Uterus (tissue), 4 donors: ENCODE data around the gene C1QB. TPM values are rescaled to one million over a fixed set of nuclear protein-coding genes. Genes with fewer than 3 reads are reported as not detected.

ENCODE experiments used
- DNase-seq, 2 donors: peaks; one replicate each; pipeline ENCODE4 v3.0.0-alpha.2; 2019 to 2020
- H3K27ac ChIP-seq, 2 donors: fragments of 200-600 bp; sonication (generic); 1 replicate in 1 of 2; 2 replicates in 1 of 2; pipeline ENCODE4 v1.5.1; 2016 to 2018
- H3K27me3 ChIP-seq, 2 donors: fragments of 200-600 bp; sonication (generic); one replicate each; pipeline ENCODE4 v1.5.1; 2018 to 2019; ENCODE audit warnings: control low read depth in 1 of 2
- H3K36me3 ChIP-seq, 2 donors: fragments of 200-600 bp; sonication (generic); one replicate each; pipeline ENCODE4 v1.5.1; 2019; ENCODE audit warnings: control low read depth in 1 of 2
- H3K4me1 ChIP-seq, 2 donors: fragments of 200-600 bp; sonication (generic); one replicate each; pipeline ENCODE4 v1.5.1; 2018 to 2019; ENCODE audit warnings: control low read depth in 1 of 2
- H3K4me3 ChIP-seq, 2 donors: fragments of 200-600 bp; sonication (generic); 1 replicate in 1 of 2; 2 replicates in 1 of 2; pipeline ENCODE4 v1.5.1; 2018 to 2019; ENCODE audit warnings: mild to moderate bottlenecking in 1 of 2
- H3K9me3 ChIP-seq, 2 donors: fragments of 200-600 bp; sonication (generic); one replicate each; pipeline ENCODE4 v1.5.1; 2019; ENCODE audit warnings: control low read depth in 1 of 2
- POLR2A ChIP-seq, 2 donors: fragments of 450-650 bp; IDR thresholded peaks; one replicate each; pipeline ENCODE4 v1.6.1; 2016; ENCODE audit warnings: antibody characterized with exemption in 2 of 2, mild to moderate bottlenecking in 1 of 2, moderate library complexity in 1 of 2
- intact Hi-C: fragments of 100-400 bp; cut with DNase I; formaldehyde crosslinking; loops from one replicate; pipeline ENCODE4 v1.15.1; 2023; ENCODE audit warnings: low total_unique reads
- total RNA-seq, 4 donors: library from RNA; depleted of rRNA in 3 of 4; stranded (reverse); fragments of >200 nt in 3 of 4; gene quantifications; one replicate each; pipeline versions ENCODE4 v1.1.0 to v1.2.4, GENCODE V29; 2014 to 2023
- TF ChIP-seq, protein P1 (sequence below), 4 experiments: fragments of 200-600 bp in 2 of 4; fragments of 450-650 bp in 2 of 4; sonication (generic) in 2 of 4; IDR thresholded peaks; one replicate each; pipeline ENCODE4 v1.5.1; 2016 to 2019; ENCODE audit warnings: antibody characterized with exemption in 4 of 4, mild to moderate bottlenecking in 2 of 4, moderate library complexity in 1 of 4
- donor health status: DM: yes; HTN: yes; CAD: no.

The C1QB gene
- total RNA-seq, 4 donors from 2014 or later: 22.3 to 183 (median 32.0) TPM

DNA sequence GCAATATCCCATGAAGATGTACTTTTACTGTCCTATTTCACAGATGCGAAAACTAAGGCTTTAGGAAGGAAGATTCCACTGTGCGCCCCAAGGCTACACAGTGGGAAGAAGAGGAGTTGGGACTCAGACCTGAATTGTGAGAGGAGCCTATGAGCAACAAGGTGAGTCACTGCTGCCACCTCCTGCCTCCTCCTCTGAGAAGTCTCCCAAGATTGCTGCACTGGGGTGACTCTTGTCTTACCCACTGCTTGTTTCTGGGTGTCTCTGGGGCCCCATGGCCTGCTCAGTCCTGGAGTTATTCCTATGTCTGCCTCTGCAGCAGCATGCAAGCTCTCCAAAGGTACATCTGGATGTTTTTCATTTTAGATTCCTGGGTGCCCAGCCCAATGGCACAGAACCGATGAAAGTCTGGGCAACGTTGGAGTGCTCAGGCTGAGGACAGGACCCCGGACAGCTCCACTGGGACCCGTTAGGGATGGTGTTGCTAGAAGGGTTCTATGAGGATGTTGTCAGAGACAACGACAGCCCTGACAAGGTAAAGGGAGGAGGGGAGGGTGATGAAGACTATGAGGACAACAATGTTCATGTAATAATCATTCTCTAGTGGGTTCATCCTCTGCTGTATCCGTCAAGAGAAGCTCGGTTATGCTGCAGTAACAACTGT, 27.6 kb upstream of the C1QB start:
- TF ChIP-seq, protein P1, sequence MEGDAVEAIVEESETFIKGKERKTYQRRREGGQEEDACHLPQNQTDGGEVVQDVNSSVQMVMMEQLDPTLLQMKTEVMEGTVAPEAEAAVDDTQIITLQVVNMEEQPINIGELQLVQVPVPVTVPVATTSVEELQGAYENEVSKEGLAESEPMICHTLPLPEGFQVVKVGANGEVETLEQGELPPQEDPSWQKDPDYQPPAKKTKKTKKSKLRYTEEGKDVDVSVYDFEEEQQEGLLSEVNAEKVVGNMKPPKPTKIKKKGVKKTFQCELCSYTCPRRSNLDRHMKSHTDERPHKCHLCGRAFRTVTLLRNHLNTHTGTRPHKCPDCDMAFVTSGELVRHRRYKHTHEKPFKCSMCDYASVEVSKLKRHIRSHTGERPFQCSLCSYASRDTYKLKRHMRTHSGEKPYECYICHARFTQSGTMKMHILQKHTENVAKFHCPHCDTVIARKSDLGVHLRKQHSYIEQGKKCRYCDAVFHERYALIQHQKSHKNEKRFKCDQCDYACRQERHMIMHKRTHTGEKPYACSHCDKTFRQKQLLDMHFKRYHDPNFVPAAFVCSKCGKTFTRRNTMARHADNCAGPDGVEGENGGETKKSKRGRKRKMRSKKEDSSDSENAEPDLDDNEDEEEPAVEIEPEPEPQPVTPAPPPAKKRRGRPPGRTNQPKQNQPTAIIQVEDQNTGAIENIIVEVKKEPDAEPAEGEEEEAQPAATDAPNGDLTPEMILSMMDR (IDR thresholded peaks at IDR 0.05): no peak
- no peak for TF ChIP-seq POLR2A (IDR thresholded peaks at IDR 0.05)
- intact Hi-C loops: no loop called here

DNA sequence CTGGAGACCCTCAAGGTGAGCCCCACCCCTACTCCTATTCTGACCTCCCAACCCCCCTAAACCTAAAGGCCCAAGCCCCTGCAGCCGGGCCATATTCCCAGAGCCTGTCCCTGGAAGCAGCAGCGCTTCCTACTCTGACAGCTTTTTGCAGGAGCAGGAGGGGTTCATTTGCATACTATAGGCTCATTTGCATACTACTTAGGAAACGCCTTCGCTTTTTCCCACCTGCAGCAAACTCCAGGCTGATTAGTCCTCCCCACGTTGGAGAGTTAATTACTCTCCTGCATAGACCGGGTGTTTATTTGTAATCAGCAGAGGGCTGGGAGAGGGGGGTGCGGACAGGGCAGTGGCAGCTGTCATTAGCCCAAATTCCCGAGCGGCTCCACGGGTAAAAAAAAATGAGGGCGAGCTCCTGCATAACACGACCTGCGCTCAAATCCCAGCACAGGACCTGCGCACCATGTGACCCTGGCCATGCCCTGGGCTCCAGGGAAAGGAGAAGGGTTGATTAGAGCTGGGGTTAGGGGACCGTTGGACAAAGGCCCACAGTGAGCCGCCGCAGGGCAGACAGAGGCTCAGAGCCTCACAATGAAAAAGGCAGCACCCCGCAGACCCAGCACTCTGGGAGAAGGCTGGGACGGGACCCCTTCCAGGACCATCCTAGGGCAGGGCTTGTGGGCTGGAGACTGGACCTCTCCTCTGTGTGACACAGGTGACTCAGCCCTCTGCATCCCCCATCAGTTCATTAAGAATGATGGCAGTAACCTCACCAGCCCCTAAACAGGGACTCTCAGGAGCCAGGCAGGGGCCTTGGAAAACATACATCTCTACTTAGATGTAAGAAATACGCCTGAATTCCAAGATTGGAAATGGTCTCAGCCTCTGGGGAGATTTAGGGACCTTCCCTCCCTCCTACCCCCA, 26.5 kb upstream of the C1QB start:
- H3K27me3 ChIP-seq: no peaks in the 10 kb centered on the region
- intact Hi-C loops: no loop called here
- no peak overlapping the region for H3K27ac ChIP-seq
- H3K4me3 ChIP-seq: no peak overlapping the region
- H3K4me1 ChIP-seq: no peaks in the 10 kb centered on the region
- H3K9me3 ChIP-seq: no peaks in the 10 kb centered on the region
- DNase-seq: no peak
- TF ChIP-seq POLR2A (IDR thresholded peaks at IDR 0.05): no peak
- TF ChIP-seq, protein P1 (IDR thresholded peaks at IDR 0.05): no peak
- no peaks in the 10 kb centered on the region for H3K36me3 ChIP-seq

More for the DNA sequence above, 27.6 kb upstream of the C1QB start:
- H3K4me1 ChIP-seq: no peaks in the 10 kb centered on the region
- DNase-seq: no peak
- H3K27me3 ChIP-seq: no peaks in the 10 kb centered on the region
- no peak overlapping the region for H3K4me3 ChIP-seq
- H3K27ac ChIP-seq: no peak overlapping the region
- H3K9me3 ChIP-seq: no peaks in the 10 kb centered on the region
- no peaks in the 10 kb centered on the region for H3K36me3 ChIP-seq

DNA sequence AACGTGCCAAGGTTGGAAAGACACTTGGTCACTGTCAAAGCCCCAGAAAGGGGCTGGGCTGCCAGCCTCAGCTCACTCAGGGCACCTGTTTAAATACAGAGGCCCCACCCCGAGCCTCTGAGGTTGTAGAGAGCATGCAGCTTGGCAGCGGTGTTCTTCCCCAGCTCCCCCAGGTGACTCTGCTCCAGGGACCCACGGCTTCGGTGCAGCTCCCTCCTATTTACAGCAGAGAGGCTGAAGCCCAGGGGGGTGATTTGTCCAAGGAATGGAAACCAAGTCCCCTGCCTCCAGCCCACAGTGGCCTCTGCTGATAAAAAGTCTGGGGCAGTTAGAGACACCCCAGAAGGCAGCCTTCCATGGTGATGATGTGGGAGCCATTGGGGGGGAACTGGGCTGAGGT, 25.7 kb upstream of the C1QB start:
- Histone ChIP-seq H3K9me3 (no peaks in the 10 kb centered on the region), H3K4me1 (no peaks in the 10 kb centered on the region), H3K36me3 (no peaks in the 10 kb centered on the region), H3K4me3 (no peak overlapping the region), H3K27ac (no peak overlapping the region), H3K27me3 (no peaks in the 10 kb centered on the region)
- no peak for DNase-seq
- TF ChIP-seq, protein P1 (IDR thresholded peaks at IDR 0.05): no peak
- TF ChIP-seq POLR2A (IDR thresholded peaks at IDR 0.05): no peak
- intact Hi-C loops: no loop called here

DNA sequence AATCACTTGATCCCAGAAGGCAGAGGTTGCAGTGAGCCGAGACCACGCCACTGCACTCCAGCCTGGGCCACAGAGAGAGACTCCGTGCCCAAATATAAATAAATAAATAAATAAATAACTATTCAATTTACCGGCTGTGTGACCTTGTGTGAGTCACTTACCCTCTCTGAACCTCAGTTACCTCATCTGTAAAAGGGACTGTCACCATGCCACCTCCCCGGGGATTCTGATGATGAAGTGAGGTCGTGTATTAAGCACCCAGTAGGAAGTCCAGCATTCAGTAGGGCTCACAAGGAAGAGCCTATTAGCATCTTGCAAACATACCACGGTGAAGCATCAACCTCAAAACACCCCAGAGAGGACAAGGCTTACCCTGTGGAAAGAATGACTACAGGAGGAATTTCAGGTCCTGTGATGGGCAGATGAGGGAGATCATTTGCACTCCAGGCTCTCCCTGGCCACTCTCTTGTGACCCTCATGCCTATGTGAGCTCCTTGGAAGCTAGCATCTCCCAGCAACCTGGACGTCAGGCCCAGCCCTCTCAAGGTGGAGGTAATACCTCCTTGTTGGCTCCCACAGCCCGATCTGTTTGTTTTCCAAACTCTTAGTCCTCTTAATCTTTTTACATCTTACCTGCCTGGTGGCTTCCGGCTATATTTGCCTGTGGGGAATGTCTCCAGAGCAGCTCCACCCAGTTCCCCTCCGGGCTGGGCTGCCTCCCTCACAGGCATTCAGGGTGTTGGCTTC, 24.2 kb upstream of the C1QB start:
- no peaks in the 10 kb centered on the region for H3K27me3 ChIP-seq
- TF ChIP-seq, protein P1 (IDR thresholded peaks at IDR 0.05): no peak
- TF ChIP-seq POLR2A (IDR thresholded peaks at IDR 0.05): no peak
- no peak overlapping the region for H3K4me3 ChIP-seq
- no peaks in the 10 kb centered on the region for H3K36me3 ChIP-seq
- no peak for DNase-seq
- no peaks in the 10 kb centered on the region for H3K4me1 ChIP-seq
- no peaks in the 10 kb centered on the region for H3K9me3 ChIP-seq
- intact Hi-C loops: no loop called here
- no peak overlapping the region for H3K27ac ChIP-seq
